Measurements from ENCODE around the gene GALNTL6.

GRCh38 chr4:171812665-171813525, at the start of gene GALNTL6:
- no peak for TF ChIP-seq EZH2phosphoT487 (IDR thresholded peaks at IDR 0.05; ENCODE audit: borderline replicate concordance)
- no peak for TF ChIP-seq CTCF (IDR thresholded peaks at IDR 0.05 in 2 of 3, conservative IDR thresholded peaks at IDR 0.05 in 1 of 3; ENCODE audit: borderline replicate concordance in 1 of 3, insufficient read depth in 1 of 3, low read depth in 2 of 3, low read length in 2 of 3)
- TF ChIP-seq CEBPB (IDR thresholded peaks at IDR 0.05; ENCODE audit: low read depth) = no peak
- TF ChIP-seq ZFX (IDR thresholded peaks at IDR 0.05) = no peak
- TF ChIP-seq POLR2AphosphoS5 (IDR thresholded peaks at IDR 0.05; ENCODE audit: low read depth, low read length) = no peak
- no peak for TF ChIP-seq EGR1 (IDR thresholded peaks at IDR 0.05; ENCODE audit: low read depth)
- no peak for TF ChIP-seq MAX (IDR thresholded peaks at IDR 0.05)
- no peak for TF ChIP-seq YY1 (IDR thresholded peaks at IDR 0.05; ENCODE audit: extremely low read depth, insufficient replicate concordance, low read depth, low read length)
- no peak for TF ChIP-seq EZH2 (IDR thresholded peaks at IDR 0.05)
- TF ChIP-seq CBX3 (IDR thresholded peaks at IDR 0.05; ENCODE audit: low read depth) = no peak
- no peak for TF ChIP-seq ATF3 (IDR thresholded peaks at IDR 0.05)
- no peak for TF ChIP-seq ZNF274 (IDR thresholded peaks at IDR 0.05; ENCODE audit: low read depth, low read length)
